IMR-90 (cell line): ENCODE measurements around the gene PTCSC3. TPM values are rescaled to one million over a fixed set of nuclear protein-coding genes. Genes with fewer than 3 reads are reported as not detected.

Source experiments
- ATAC-seq: fragments of 200-7000 bp; cut with Tn5 transposase; 2 replicates; pipeline ENCODE4 v1.9.1; 2020; ENCODE audit warnings: low read depth, mild to moderate bottlenecking, moderate library complexity
- BruUV-seq: library from RNA; stranded (reverse); fragments of 400-500 nt; replicated peaks from 2 replicates; lab custom pipeline; 2021; lab: Mats Ljungman, UMichigan
- CTCF ChIA-PET: fragments of 300-600 bp; formaldehyde crosslinking; extraction: SDS; loops from one replicate; lab custom pipeline; 2021; ENCODE audit warnings: antibody characterized with exemption; lab: Yijun Ruan, JAX
- POLR2A ChIA-PET: fragments of 300-600 bp; sonication (Branson Sonifier 250); formaldehyde crosslinking; loops from one replicate; lab custom pipeline; 2022; ENCODE audit warnings: antibody characterized with exemption; ENCODE audit not compliant: unreplicated experiment; lab: Charles Lee
- DNase-seq: peaks from one replicate; pipeline ENCODE4 v3.0.0; 2013
- H2AFZ ChIP-seq: replicated peaks from 2 replicates; pipeline ENCODE3; 2013; ENCODE audit warnings: low read length, mild to moderate bottlenecking; ENCODE audit not compliant: poor library complexity
- H2AK5ac ChIP-seq: 2 replicates; pipeline ENCODE4 v1.6.1; 2013; ENCODE audit warnings: low read depth, low read length, inconsistent platforms
- H2AK9ac ChIP-seq: replicated peaks from 2 replicates; pipeline ENCODE3; 2013; ENCODE audit warnings: mild to moderate bottlenecking, low read depth, low read length, moderate library complexity; ENCODE audit not compliant: poor library complexity
- H2BK120ac ChIP-seq: 2 replicates; pipeline ENCODE4 v1.6.1; 2013; ENCODE audit warnings: low read depth, low read length, inconsistent platforms
- H2BK15ac ChIP-seq: 3 replicates; pipeline ENCODE4 v1.6.1; 2013; ENCODE audit warnings: low read depth, low read length, inconsistent platforms
- H2BK20ac ChIP-seq: 2 replicates; pipeline ENCODE4 v1.6.1; 2013; ENCODE audit warnings: low read depth, mild to moderate bottlenecking, inconsistent platforms, low read length, moderate library complexity
- H2BK5ac ChIP-seq: 2 replicates; pipeline ENCODE4 v1.6.1; 2013; ENCODE audit warnings: mild to moderate bottlenecking, low read depth, low read length, inconsistent platforms; ENCODE audit not compliant: poor library complexity, severe bottlenecking
- H3K14ac ChIP-seq: replicated peaks from 2 replicates; pipeline ENCODE4 v1.6.1; 2013; ENCODE audit warnings: low read depth, low read length, inconsistent platforms
- H3K18ac ChIP-seq: 2 replicates; pipeline ENCODE4 v1.6.1; 2013; ENCODE audit warnings: low read depth, low read length, control low read depth
- H3K23ac ChIP-seq: 2 replicates; pipeline ENCODE4 v1.6.1; 2013; ENCODE audit warnings: low read depth, low read length, inconsistent platforms
- H3K27ac ChIP-seq: 2 replicates; pipeline ENCODE4 v1.5.1; 2013; ENCODE audit warnings: mild to moderate bottlenecking, control low read depth, low read length; ENCODE audit not compliant: insufficient read depth
- H3K27me3 ChIP-seq: 2 replicates; pipeline ENCODE4 v1.6.1; 2013; ENCODE audit warnings: low read length; ENCODE audit not compliant: control insufficient read depth, insufficient read depth
- H3K36me3 ChIP-seq: 2 replicates; pipeline ENCODE4 v1.6.1; 2013; ENCODE audit warnings: low read length, mixed read lengths; ENCODE audit not compliant: control insufficient read depth, insufficient read depth
- H3K4ac ChIP-seq: 2 replicates; pipeline ENCODE4 v1.6.1; 2013; ENCODE audit warnings: low read depth, low read length, inconsistent platforms
- H3K4me1 ChIP-seq: 2 replicates; pipeline ENCODE4 v1.6.1; 2013; ENCODE audit warnings: low read length, mixed read lengths; ENCODE audit not compliant: control insufficient read depth, insufficient read depth
- H3K4me2 ChIP-seq: 2 replicates; pipeline ENCODE4 v1.6.1; 2013; ENCODE audit warnings: low read depth, mild to moderate bottlenecking, control low read depth, low read length, moderate library complexity
- H3K4me3 ChIP-seq: 2 replicates; pipeline ENCODE4 v1.5.1; 2013; ENCODE audit warnings: low read depth, mild to moderate bottlenecking, control low read depth, low read length, moderate library complexity; ENCODE audit not compliant: insufficient read depth
- H3K56ac ChIP-seq: 2 replicates; pipeline ENCODE4 v1.6.1; 2013; ENCODE audit warnings: low read length, inconsistent platforms; ENCODE audit not compliant: insufficient read depth; ENCODE audit errors: extremely low read depth
- H3K79me1 ChIP-seq, 2 experiments: 2 replicates each; pipeline ENCODE4 v1.6.1; 2013; ENCODE audit warnings: low read length in 2 of 2, inconsistent platforms in 1 of 2, low read depth in 1 of 2
- H3K9ac ChIP-seq: 2 replicates; pipeline ENCODE4 v1.6.1; 2013; ENCODE audit warnings: low read depth, low read length, control low read depth
- H3K9me1 ChIP-seq: 2 replicates; pipeline ENCODE4 v1.6.1; 2013; ENCODE audit warnings: low read length, inconsistent platforms; ENCODE audit not compliant: insufficient read depth
- H3K9me3 ChIP-seq: 2 replicates; pipeline ENCODE4 v1.6.1; 2013; ENCODE audit warnings: low read length; ENCODE audit not compliant: control insufficient read depth, insufficient read depth
- H4K20me1 ChIP-seq: 2 replicates; pipeline ENCODE4 v1.6.1; 2013; ENCODE audit warnings: low read length, inconsistent platforms; ENCODE audit not compliant: insufficient read depth
- H4K5ac ChIP-seq: 2 replicates; pipeline ENCODE4 v1.6.1; 2013; ENCODE audit warnings: mild to moderate bottlenecking, low read depth, low read length, control low read depth
- H4K8ac ChIP-seq, 2 experiments: 2 replicates each; pipeline ENCODE4 v1.6.1; 2013; ENCODE audit warnings: low read depth in 2 of 2, low read length in 2 of 2, control low read depth in 1 of 2, inconsistent platforms in 1 of 2
- H4K91ac ChIP-seq: 2 replicates; pipeline ENCODE4 v1.6.1; 2013; ENCODE audit warnings: low read depth, low read length, inconsistent platforms; ENCODE audit not compliant: insufficient read depth
- BHLHE40 ChIP-seq: fragments of 150-350 bp; IDR thresholded peaks from 2 replicates; pipeline ENCODE4 v1.6.1; 2016; ENCODE audit warnings: mild to moderate bottlenecking, low read depth, low read length
- CEBPB ChIP-seq: IDR thresholded peaks from 2 replicates; pipeline ENCODE4 v1.6.1; 2012; ENCODE audit warnings: low read depth, low read length, improper control_type of control experiment
- CHD1 ChIP-seq: IDR thresholded peaks from 2 replicates; pipeline ENCODE4 v1.6.1; 2012; ENCODE audit warnings: low read depth, low read length, improper control_type of control experiment
- ELK1 ChIP-seq: fragments of 150-350 bp; IDR thresholded peaks from 2 replicates; pipeline ENCODE4 v1.6.1; 2016; ENCODE audit warnings: low read depth, mild to moderate bottlenecking, low read length, moderate library complexity, borderline replicate concordance
- FOS ChIP-seq: fragments of 150-350 bp; IDR thresholded peaks from 2 replicates; pipeline ENCODE4 v1.6.1; 2016; ENCODE audit warnings: low read depth, low read length
- MAFK ChIP-seq: IDR thresholded peaks from 2 replicates; pipeline ENCODE4 v1.6.1; 2012; ENCODE audit warnings: low read depth, low read length, improper control_type of control experiment
- MAZ ChIP-seq: IDR thresholded peaks from 2 replicates; pipeline ENCODE4 v1.6.1; 2012; ENCODE audit warnings: low read depth, mild to moderate bottlenecking, low read length, improper control_type of control experiment, moderate library complexity, borderline replicate concordance
- MXI1 ChIP-seq: IDR thresholded peaks from 2 replicates; pipeline ENCODE4 v1.6.1; 2012; ENCODE audit warnings: low read depth, mild to moderate bottlenecking, low read length, moderate library complexity, borderline replicate concordance
- NFE2L2 ChIP-seq: fragments of 150-350 bp; IDR thresholded peaks from 2 replicates; pipeline ENCODE4 v1.6.1; 2016; ENCODE audit warnings: low read depth, mild to moderate bottlenecking, low read length
- POLR2A ChIP-seq: IDR thresholded peaks from 2 replicates; pipeline ENCODE4 v1.6.1; 2012; ENCODE audit warnings: mild to moderate bottlenecking, low read depth, low read length
- RAD21 ChIP-seq: IDR thresholded peaks from 2 replicates; pipeline ENCODE4 v1.6.1; 2012; ENCODE audit warnings: low read length, improper control_type of control experiment
- RCOR1 ChIP-seq: IDR thresholded peaks from 2 replicates; pipeline ENCODE4 v1.6.1; 2012; ENCODE audit warnings: mild to moderate bottlenecking, low read length, improper control_type of control experiment; ENCODE audit not compliant: insufficient replicate concordance
- RFX5 ChIP-seq: IDR thresholded peaks from 2 replicates; pipeline ENCODE4 v1.8.0; 2012; ENCODE audit warnings: low read depth, mild to moderate bottlenecking, low read length, moderate library complexity
- SMC3 ChIP-seq: fragments of 150-350 bp; IDR thresholded peaks from 2 replicates; pipeline ENCODE4 v1.6.1; 2016; ENCODE audit warnings: low read depth, mild to moderate bottlenecking, antibody characterized with exemption, low read length, moderate library complexity
- USF2 ChIP-seq: fragments of 150-350 bp; IDR thresholded peaks from 2 replicates; pipeline ENCODE4 v1.6.1; 2017; ENCODE audit warnings: mild to moderate bottlenecking, antibody characterized with exemption, low read length, low read depth
- WGBS, 2 experiments: methylation state at CpG; one replicate each; pipeline versions ENCODE4 v1.1.5 to v1.1.7; 2013; ENCODE audit warnings: missing lambda C conversion rate in 2 of 2; ENCODE audit not compliant: insufficient read length in 1 of 2; ENCODE audit errors: extremely low coverage in 2 of 2; 5-methylcytosine and 5-hydroxymethylcytosine counted together
- dilution Hi-C: fragments of 300-500 bp; cut with HindIII; formaldehyde crosslinking; loops from one replicate; pipeline ENCODE4 v1.14.3; 2018; ENCODE audit warnings: low sequenced_read_pairs; ENCODE audit not compliant: unreplicated experiment
- in situ Hi-C: fragments of 300-500 bp; cut with MboI; formaldehyde crosslinking; loops from 3 replicates; pipeline ENCODE4 v1.14.3; 2019; ENCODE audit warnings: low sequenced_read_pairs, inconsistent platforms, mixed read lengths
- intact Hi-C: fragments of 100-400 bp; cut with micrococcal nuclease; formaldehyde crosslinking; loops from 2 replicates; pipeline ENCODE4 v1.10.0; 2022
- polyA plus RNA-seq, 3 experiments: library from polyadenylated mRNA; depleted of rRNA; stranded (reverse); fragments of >200 nt; gene quantifications; 2 replicates each; pipeline ENCODE4 v1.2.3, GENCODE V29; 2012; ENCODE audit warnings: low replicate concordance in 1 of 3
- total RNA-seq: library from RNA; depleted of rRNA; stranded (reverse); fragments of >200 nt; gene quantifications from 2 replicates; pipeline ENCODE4 v1.2.3, GENCODE V29; 2012
- TF ChIP-seq, protein P1 (sequence below): conservative IDR thresholded peaks from 2 replicates; pipeline ENCODE4 v1.5.1; 2012; ENCODE audit warnings: mild to moderate bottlenecking, low read depth, low read length, improper control_type of control experiment

The PTCSC3 gene
- total and polyA plus RNA-seq, 2 of the 4 experiments (the other 2 are of a cell fraction), result not detected

GRCh38 chr14:36132826-36133225 lies 43.7 kb downstream of the PTCSC3 start:
- H3K4ac ChIP-seq, result no peak overlapping the region
- no peaks in the 10 kb centered on the region for H3K27me3 ChIP-seq
- H3K9me1 ChIP-seq, result no peaks in the 10 kb centered on the region
- H3K14ac ChIP-seq, result no peak overlapping the region
- no peak overlapping the region for H2AK5ac ChIP-seq
- no peaks in the 10 kb centered on the region for H3K4me1 ChIP-seq
- dilution Hi-C loops, result no loop called here
- H2AFZ ChIP-seq, result no peak overlapping the region
- H4K91ac ChIP-seq, result no peak overlapping the region
- H3K9ac ChIP-seq, result no peak overlapping the region
- no peaks in the 10 kb centered on the region for H3K9me3 ChIP-seq
- intact Hi-C loops, result no loop called here
- no peak overlapping the region for H3K23ac ChIP-seq
- no peak overlapping the region for H2BK15ac ChIP-seq
- no peak overlapping the region for H3K27ac ChIP-seq
- H3K79me1 ChIP-seq, result no peaks in the 10 kb centered on the region
- DNase-seq, result no peak
- ATAC-seq, result no peak
- no peak overlapping the region for H3K4me2 ChIP-seq
- no peak overlapping the region for H4K8ac ChIP-seq
- H3K36me3 ChIP-seq, result no peaks in the 10 kb centered on the region
- H4K5ac ChIP-seq, result no peak overlapping the region
- ChIA-PET POLR2A (no interaction called here), CTCF (no interaction called here)
- H4K20me1 ChIP-seq, result no peaks in the 10 kb centered on the region
- BruUV-seq, result no TSS peak
- H3K4me3 ChIP-seq, result no peak overlapping the region
- H2BK120ac ChIP-seq, result no peak overlapping the region
- H2BK20ac ChIP-seq, result no peak overlapping the region
- no peak overlapping the region for H2AK9ac ChIP-seq
- H3K18ac ChIP-seq, result no peak overlapping the region
- TF ChIP-seq RCOR1 (no peak), RAD21 (no peak), MXI1 (no peak), USF2 (no peak), MAZ (no peak), NFE2L2 (no peak), BHLHE40 (no peak), POLR2A (no peak), CHD1 (no peak), ELK1 (no peak), SMC3 (no peak), MAFK (no peak), CEBPB (no peak), FOS (no peak), RFX5 (no peak)
- TF ChIP-seq, protein P1, sequence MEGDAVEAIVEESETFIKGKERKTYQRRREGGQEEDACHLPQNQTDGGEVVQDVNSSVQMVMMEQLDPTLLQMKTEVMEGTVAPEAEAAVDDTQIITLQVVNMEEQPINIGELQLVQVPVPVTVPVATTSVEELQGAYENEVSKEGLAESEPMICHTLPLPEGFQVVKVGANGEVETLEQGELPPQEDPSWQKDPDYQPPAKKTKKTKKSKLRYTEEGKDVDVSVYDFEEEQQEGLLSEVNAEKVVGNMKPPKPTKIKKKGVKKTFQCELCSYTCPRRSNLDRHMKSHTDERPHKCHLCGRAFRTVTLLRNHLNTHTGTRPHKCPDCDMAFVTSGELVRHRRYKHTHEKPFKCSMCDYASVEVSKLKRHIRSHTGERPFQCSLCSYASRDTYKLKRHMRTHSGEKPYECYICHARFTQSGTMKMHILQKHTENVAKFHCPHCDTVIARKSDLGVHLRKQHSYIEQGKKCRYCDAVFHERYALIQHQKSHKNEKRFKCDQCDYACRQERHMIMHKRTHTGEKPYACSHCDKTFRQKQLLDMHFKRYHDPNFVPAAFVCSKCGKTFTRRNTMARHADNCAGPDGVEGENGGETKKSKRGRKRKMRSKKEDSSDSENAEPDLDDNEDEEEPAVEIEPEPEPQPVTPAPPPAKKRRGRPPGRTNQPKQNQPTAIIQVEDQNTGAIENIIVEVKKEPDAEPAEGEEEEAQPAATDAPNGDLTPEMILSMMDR, result no peak
- H2BK5ac ChIP-seq, result no peak overlapping the region
- in situ Hi-C loops, result no loop called here
- no peak overlapping the region for H3K56ac ChIP-seq
- no CpG with 5 or more reads among the region's 1 CpG for WGBS, 2 experiments
